H1 (cell line): Measurements from ENCODE around the gene PRKCZ. TPM values are rescaled to one million over a fixed set of nuclear protein-coding genes. Genes with fewer than 3 reads are reported as not detected.

Experiments
- CTCF ChIA-PET: fragments of 300-600 bp; sonication (Branson Sonifier 250); formaldehyde crosslinking; loops from one replicate; lab custom pipeline; 2021; ENCODE audit not compliant: partially characterized antibody; lab: Charles Lee
- POLR2A ChIA-PET: fragments of 300-600 bp; sonication (Branson Sonifier 250); formaldehyde crosslinking; loops from one replicate; lab custom pipeline; 2021; ENCODE audit warnings: inconsistent platforms; ENCODE audit not compliant: partially characterized antibody; lab: Charles Lee
- DNase-seq, 2 experiments: peaks; one replicate each; pipeline versions ENCODE4 v3.0.0 to v3.0.0-alpha.2; 2010 to 2022; ENCODE audit warnings: low spot score in 2 of 2, low read depth in 1 of 2, mixed read lengths in 1 of 2
- FAIRE-seq: peaks from 2 replicates; lab custom pipeline; 2011; peaks lifted over from hg19 to GRCh38; lab: Jason Lieb, UNC
- H2AFZ ChIP-seq: 2 replicates; pipeline ENCODE4 v1.8.1; 2012; ENCODE audit warnings: low read length, inconsistent platforms
- H2AK5ac ChIP-seq: 2 replicates; pipeline ENCODE4 v1.6.1; 2013; ENCODE audit warnings: low read depth, low read length
- H2BK120ac ChIP-seq: replicated peaks from 2 replicates; pipeline ENCODE3; 2013; ENCODE audit warnings: low read depth, low read length, inconsistent platforms
- H2BK12ac ChIP-seq: 2 replicates; pipeline ENCODE4 v1.6.1; 2013; ENCODE audit warnings: low read depth, low read length
- H2BK15ac ChIP-seq: 2 replicates; pipeline ENCODE4 v1.6.1; 2013; ENCODE audit warnings: low read length
- H2BK20ac ChIP-seq: 2 replicates; pipeline ENCODE4 v1.6.1; 2013; ENCODE audit warnings: low read length
- H2BK5ac ChIP-seq: 2 replicates; pipeline ENCODE4 v1.6.1; 2013; ENCODE audit warnings: low read depth, low read length
- H3K14ac ChIP-seq: 2 replicates; pipeline ENCODE4 v1.6.1; 2013; ENCODE audit warnings: inconsistent platforms; ENCODE audit not compliant: insufficient read length
- H3K18ac ChIP-seq: 2 replicates; pipeline ENCODE4 v1.6.1; 2013; ENCODE audit warnings: low read length; ENCODE audit errors: extremely low read depth
- H3K23ac ChIP-seq: 2 replicates; pipeline ENCODE4 v1.6.1; 2013; ENCODE audit warnings: inconsistent platforms; ENCODE audit not compliant: insufficient read length
- H3K23me2 ChIP-seq: 2 replicates; pipeline ENCODE4 v1.6.1; 2013; ENCODE audit warnings: low read depth, low read length
- H3K27ac ChIP-seq: 2 replicates; pipeline ENCODE4 v1.6.1; 2011; ENCODE audit warnings: low read depth, low read length, inconsistent platforms
- H3K27me3 ChIP-seq, 4 experiments: replicated peaks in 1 of 4; 1 replicate in 1 of 4; 2 replicates in 3 of 4; pipeline versions ENCODE4 v1.6.1 to v1.8.1; 2011 to 2013; ENCODE audit warnings: low read length in 3 of 4, mild to moderate bottlenecking in 3 of 4, inconsistent platforms in 2 of 4, mixed read lengths in 2 of 4, moderate library complexity in 1 of 4; ENCODE audit not compliant: control insufficient read depth in 3 of 4, insufficient read depth in 3 of 4; ENCODE audit errors: extremely low read depth in 1 of 4
- H3K36me3 ChIP-seq, 4 experiments: 2 replicates each; pipeline versions ENCODE4 v1.6.1 to v1.8.1; 2011 to 2013; ENCODE audit warnings: mild to moderate bottlenecking in 4 of 4, low read length in 3 of 4, moderate library complexity in 2 of 4, control low read depth in 1 of 4, inconsistent platforms in 1 of 4; ENCODE audit not compliant: insufficient read depth in 4 of 4, control insufficient read depth in 2 of 4
- H3K4ac ChIP-seq: replicated peaks from 2 replicates; pipeline ENCODE3; 2013; ENCODE audit warnings: low read length, low read depth, mixed read lengths, inconsistent platforms; ENCODE audit not compliant: insufficient read length
- H3K4me1 ChIP-seq, 4 experiments: replicated peaks in 1 of 4; 1 replicate in 1 of 4; 2 replicates in 3 of 4; pipeline versions ENCODE4 v1.6.1 to v1.8.1; 2011 to 2013; ENCODE audit warnings: low read length in 3 of 4, inconsistent platforms in 2 of 4, mixed read lengths in 1 of 4; ENCODE audit not compliant: insufficient read depth in 4 of 4, control insufficient read depth in 3 of 4
- H3K4me2 ChIP-seq, 2 experiments: 2 replicates each; pipeline versions ENCODE4 v1.6.1 to v1.8.1; 2011 to 2013; ENCODE audit warnings: low read depth in 2 of 2, low read length in 2 of 2, control low read depth in 1 of 2, inconsistent platforms in 1 of 2, mild to moderate bottlenecking in 1 of 2; ENCODE audit not compliant: insufficient read depth in 1 of 2
- H3K4me3 ChIP-seq, 4 experiments: fragments of 200-600, 300-600 bp in 1 of 4; sonication (generic), shearing (Covaris generic), sonication (Bioruptor Twin) in 1 of 4; 2 replicates each; pipeline versions ENCODE4 v1.5.1 to v1.8.1; 2011 to 2016; ENCODE audit warnings: low read length in 4 of 4, low read depth in 3 of 4, control low read depth in 2 of 4, inconsistent platforms in 2 of 4, mild to moderate bottlenecking in 2 of 4, mixed read lengths in 1 of 4, moderate library complexity in 1 of 4; ENCODE audit not compliant: insufficient read depth in 2 of 4; ENCODE audit errors: extremely low read depth in 1 of 4
- H3K56ac ChIP-seq: replicated peaks from 2 replicates; pipeline ENCODE3; 2013; ENCODE audit warnings: low read depth, mild to moderate bottlenecking, mixed read lengths, low read length, inconsistent platforms; ENCODE audit not compliant: insufficient read length
- H3K79me1 ChIP-seq: 2 replicates; pipeline ENCODE4 v1.6.1; 2013; ENCODE audit warnings: low read depth, low read length, control low read depth
- H3K79me2 ChIP-seq, 2 experiments: 2 replicates each; pipeline versions ENCODE4 v1.6.1 to v1.8.1; 2012 to 2013; ENCODE audit warnings: low read length in 2 of 2, mild to moderate bottlenecking in 2 of 2, inconsistent platforms in 1 of 2; ENCODE audit not compliant: insufficient read depth in 2 of 2, control insufficient read depth in 1 of 2
- H3K9ac ChIP-seq, 4 experiments: replicated peaks in 1 of 4; 1 replicate in 1 of 4; 2 replicates in 3 of 4; pipeline versions ENCODE4 v1.6.1 to v1.8.1; 2011 to 2013; ENCODE audit warnings: low read depth in 3 of 4, low read length in 3 of 4, control low read depth in 2 of 4, mild to moderate bottlenecking in 2 of 4, moderate library complexity in 2 of 4, inconsistent platforms in 1 of 4; ENCODE audit errors: extremely low read depth in 1 of 4
- H3K9me3 ChIP-seq, 2 experiments: 2 replicates each; pipeline versions ENCODE4 v1.6.1 to v1.8.1; 2012 to 2013; ENCODE audit warnings: mild to moderate bottlenecking in 2 of 2, moderate library complexity in 2 of 2, control low read depth in 1 of 2, inconsistent platforms in 1 of 2, low read depth in 1 of 2, low read length in 1 of 2, mixed read lengths in 1 of 2; ENCODE audit not compliant: insufficient read depth in 2 of 2
- H4K20me1 ChIP-seq, 2 experiments: replicated peaks in 1 of 2; 2 replicates each; pipeline versions ENCODE3 to v1.8.1; 2011 to 2013; ENCODE audit warnings: inconsistent platforms in 2 of 2, low read length in 2 of 2, mild to moderate bottlenecking in 1 of 2; ENCODE audit not compliant: insufficient read depth in 2 of 2, control insufficient read depth in 1 of 2
- H4K5ac ChIP-seq: 2 replicates; pipeline ENCODE4 v1.6.1; 2013; ENCODE audit warnings: low read length, low read depth, mixed read lengths, inconsistent platforms; ENCODE audit not compliant: insufficient read length
- H4K8ac ChIP-seq: 2 replicates; pipeline ENCODE4 v1.8.0; 2013; ENCODE audit warnings: mild to moderate bottlenecking, moderate library complexity, low read length, inconsistent platforms; ENCODE audit not compliant: insufficient read depth; ENCODE audit errors: extremely low read depth
- H4K91ac ChIP-seq: replicated peaks from 2 replicates; pipeline ENCODE3; 2013; ENCODE audit warnings: low read length, mixed read lengths, inconsistent platforms; ENCODE audit not compliant: insufficient read length
- ASH2L ChIP-seq: fragments of 200-600, 300-600 bp; sonication (generic); IDR thresholded peaks from one replicate; pipeline ENCODE4 v1.7.1; 2017; ENCODE audit warnings: low read length
- BCL11A ChIP-seq, 2 experiments: IDR thresholded peaks; one replicate each; pipeline ENCODE4 v1.6.1; 2011; ENCODE audit warnings: low read depth in 2 of 2, low read length in 2 of 2, mild to moderate bottlenecking in 2 of 2
- CBX5 ChIP-seq: fragments of 300-800, 300-1000 bp; sonication (generic); IDR thresholded peaks from 2 replicates; pipeline ENCODE4 v1.7.1; 2016; ENCODE audit warnings: antibody characterized with exemption, low read length, low read depth
- CBX8 ChIP-seq: fragments of 300-800, 300-1000 bp; sonication (generic); IDR thresholded peaks from 2 replicates; pipeline ENCODE4 v1.7.1; 2016; ENCODE audit warnings: low read depth, low read length, borderline replicate concordance
- CEBPB ChIP-seq: IDR thresholded peaks from 2 replicates; pipeline ENCODE4 v1.6.1; 2012; ENCODE audit warnings: low read depth, low read length
- JUND ChIP-seq: IDR thresholded peaks from 2 replicates; pipeline ENCODE4 v1.6.1; 2011; ENCODE audit warnings: mild to moderate bottlenecking, improper control_type of control experiment, low read length
- POLR2AphosphoS5 ChIP-seq: IDR thresholded peaks from 2 replicates; pipeline ENCODE4 v1.6.1; 2011; ENCODE audit warnings: low read depth, low read length
- POU5F1 ChIP-seq: IDR thresholded peaks from 2 replicates; pipeline ENCODE4 v1.6.1; 2011; ENCODE audit warnings: low read depth, mild to moderate bottlenecking, low read length, moderate library complexity
- SP1 ChIP-seq: IDR thresholded peaks from 2 replicates; pipeline ENCODE4 v1.6.1; 2011; ENCODE audit warnings: low read depth, low read length
- WGBS, 2 experiments: shearing (Covaris generic) in 1 of 2; methylation state at CpG; one replicate each; pipeline versions ENCODE4 v1.1.6 to v1.1.7; 2013 to 2015; ENCODE audit warnings: low lambda C conversion rate in 2 of 2, mixed read lengths in 2 of 2, inconsistent platforms in 1 of 2, low coverage in 1 of 2, missing lambda C conversion rate in 1 of 2; ENCODE audit not compliant: insufficient replicate concordance in 2 of 2, insufficient coverage in 1 of 2, insufficient read length in 1 of 2; ENCODE audit errors: extremely low coverage in 1 of 2, missing lambda C conversion rate in 1 of 2; 5-methylcytosine and 5-hydroxymethylcytosine counted together
- polyA plus RNA-seq, 7 experiments: library from polyadenylated mRNA; depleted of rRNA in 3 of 7; stranded (reverse) in 5 of 7; unstranded in 2 of 7; fragments of >200 nt in 5 of 7; fragments of 200-250 nt in 2 of 7; gene quantifications; 1 replicate in 5 of 7; 2 replicates in 1 of 7; 4 replicates in 1 of 7; pipeline versions ENCODE4 v1.2.1 to v1.2.3, GENCODE V29; 2011 to 2013; ENCODE audit warnings: missing spikeins in 2 of 7, mixed read lengths in 2 of 7
- total RNA-seq: library from RNA; stranded (reverse); fragmentation: NEBNext Ultra II Directional; extraction: Animal tissue kit (Norgen Biotek cat#: 25700); gene quantifications from 2 replicates; pipeline ENCODE4 v1.2.1, GENCODE V29; 2021

The PRKCZ gene
- total and polyA plus RNA-seq, 2 of the 8 experiments (the other 6 are each of a cell fraction or from before 2014, with no cell fraction given), result 37.4 to 45.1 TPM

DNA sequence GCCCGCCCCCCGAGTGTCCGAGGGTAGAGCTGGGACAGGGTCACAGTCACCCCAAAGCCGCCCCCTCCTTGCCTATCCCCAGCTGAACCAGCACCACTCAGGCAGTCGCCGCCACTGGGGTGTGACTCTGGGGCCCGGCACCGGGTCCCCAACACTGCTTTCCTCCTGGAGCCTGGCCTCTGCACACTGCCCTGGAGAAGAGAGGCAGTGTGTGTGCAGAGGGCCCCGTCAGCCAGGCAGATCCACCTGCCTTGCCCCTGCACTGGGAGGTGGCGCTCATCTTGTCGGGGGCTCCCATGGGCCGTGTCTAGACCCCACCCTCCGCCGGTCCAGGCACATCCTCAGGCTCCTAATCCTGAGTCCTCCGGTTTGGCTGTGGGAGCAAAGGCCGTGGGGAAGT lies 128.7 kb downstream of the PRKCZ start:
- 92% methylated on average over 16 of the region's 16 CpGs; no CpG with 5 or more reads in 1 of the 2 experiments for WGBS, 2 experiments
- no peak overlapping the region for H4K5ac ChIP-seq
- no peak for FAIRE-seq
- TF ChIP-seq BCL11A (IDR thresholded peaks at IDR 0.05; ENCODE audit: low read depth in 2 of 2, low read length in 2 of 2), result no peak
- TF ChIP-seq POU5F1, result no peak
- TF ChIP-seq CBX5, result no peak
- no peak for TF ChIP-seq CBX8
- no peak for TF ChIP-seq ASH2L
- TF ChIP-seq SP1, result no peak
- no peak for TF ChIP-seq CEBPB
- no peak for TF ChIP-seq POLR2AphosphoS5
- no peak for TF ChIP-seq JUND

More for the DNA sequence above, 128.7 kb downstream of the PRKCZ start:
- H3K56ac ChIP-seq, result no peak overlapping the region
- H3K27ac ChIP-seq, result no peak overlapping the region
- no peak overlapping the region for H3K18ac ChIP-seq
- ChIA-PET CTCF (interaction anchor here (0.7 kb wide), 1 partner anchor 15 kb away, joined by 3 read pairs; no protein-coding TSS in a partner anchor), POLR2A (interaction anchor here (1.1 kb wide), 1 partner anchor 9 kb away, joined by 5 read pairs; no protein-coding TSS in a partner anchor)
- H3K79me2 ChIP-seq, result no peaks in the 10 kb centered on the region
- no peak overlapping the region for H3K4me2 ChIP-seq
- no peak overlapping the region for H2BK12ac ChIP-seq
- no peak overlapping the region for H3K14ac ChIP-seq
- H4K8ac ChIP-seq, result no peak overlapping the region
- no peaks in the 10 kb centered on the region for H3K9me3 ChIP-seq
- no peak overlapping the region for H2BK5ac ChIP-seq
- no peak overlapping the region for H3K23ac ChIP-seq
- H3K79me1 ChIP-seq, result no peaks in the 10 kb centered on the region
- H2AFZ ChIP-seq, result no peak overlapping the region
- H3K4me3 ChIP-seq, result no peak overlapping the region
- H3K4me1 ChIP-seq, result no peaks in the 10 kb centered on the region; a peak in 2 of 7 replicates
- peaks cover 2% of the 10 kb centered on the region; the same call in 1 of the 2 replicates for H3K23me2 ChIP-seq
- H2AK5ac ChIP-seq, result no peak overlapping the region
- H4K20me1 ChIP-seq, result peaks cover 0 to 7% of the 10 kb centered on the region in 2 experiments
- no peak overlapping the region for H4K91ac ChIP-seq
- H2BK20ac ChIP-seq, result no peak overlapping the region
- no peaks in the 10 kb centered on the region for H3K27me3 ChIP-seq
- H3K9ac ChIP-seq, result no peak overlapping the region
- H3K4ac ChIP-seq, result no peak overlapping the region
- no peak for DNase-seq
- H2BK120ac ChIP-seq, result no peak overlapping the region
- H3K36me3 ChIP-seq, result peaks cover 0 to 9% (median 4%) of the 10 kb centered on the region in 4 experiments; a peak in 5 of 8 replicates
- no peak overlapping the region for H2BK15ac ChIP-seq
